ENCODE measurements around the gene XRRA1. TPM values are rescaled to one million over a fixed set of nuclear protein-coding genes. Genes with fewer than 3 reads are reported as not detected.

XRRA1 gene
- total RNA-seq, 1 donor: 9.8 TPM

GRCh38 chr11:74839971-74840370 lies 108.9 kb downstream of the XRRA1 start:
- Histone ChIP-seq H3K4me2 (ENCODE audit: insufficient read depth, low read length) (peak overlapping the region; percentile 4), H3K79me2 (ENCODE audit: insufficient read depth, low read length) (no peaks in the 10 kb centered on the region), H3K4me3 (ENCODE audit: insufficient read depth, low read length) (no peak overlapping the region), H3K27ac (ENCODE audit: low read depth, low read length) (no peak overlapping the region), H3K9me3 (ENCODE audit: low read depth, low read length) (no peaks in the 10 kb centered on the region), H4K20me1 (ENCODE audit: insufficient read depth, low read length) (no peaks in the 10 kb centered on the region), H2AFZ (ENCODE audit: low read length) (no peak overlapping the region), H3K36me3 (ENCODE audit: insufficient read depth, low read length) (peaks cover 63% of the 10 kb centered on the region), H3K27me3 (ENCODE audit: insufficient read depth, low read length) (no peaks in the 10 kb centered on the region), H3K4me1 (ENCODE audit: insufficient read depth, low read length) (peaks cover 6% of the 10 kb centered on the region)
- peak; percentile 68 for DNase-seq (ENCODE audit: insufficient read length, low spot score, missing footprints)
- TF ChIP-seq, protein P1, sequence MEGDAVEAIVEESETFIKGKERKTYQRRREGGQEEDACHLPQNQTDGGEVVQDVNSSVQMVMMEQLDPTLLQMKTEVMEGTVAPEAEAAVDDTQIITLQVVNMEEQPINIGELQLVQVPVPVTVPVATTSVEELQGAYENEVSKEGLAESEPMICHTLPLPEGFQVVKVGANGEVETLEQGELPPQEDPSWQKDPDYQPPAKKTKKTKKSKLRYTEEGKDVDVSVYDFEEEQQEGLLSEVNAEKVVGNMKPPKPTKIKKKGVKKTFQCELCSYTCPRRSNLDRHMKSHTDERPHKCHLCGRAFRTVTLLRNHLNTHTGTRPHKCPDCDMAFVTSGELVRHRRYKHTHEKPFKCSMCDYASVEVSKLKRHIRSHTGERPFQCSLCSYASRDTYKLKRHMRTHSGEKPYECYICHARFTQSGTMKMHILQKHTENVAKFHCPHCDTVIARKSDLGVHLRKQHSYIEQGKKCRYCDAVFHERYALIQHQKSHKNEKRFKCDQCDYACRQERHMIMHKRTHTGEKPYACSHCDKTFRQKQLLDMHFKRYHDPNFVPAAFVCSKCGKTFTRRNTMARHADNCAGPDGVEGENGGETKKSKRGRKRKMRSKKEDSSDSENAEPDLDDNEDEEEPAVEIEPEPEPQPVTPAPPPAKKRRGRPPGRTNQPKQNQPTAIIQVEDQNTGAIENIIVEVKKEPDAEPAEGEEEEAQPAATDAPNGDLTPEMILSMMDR (IDR thresholded peaks at IDR 0.05; ENCODE audit: extremely low read depth, low read depth, low read length): no peak

- Histone ChIP-seq H3K27ac (ENCODE audit: low read depth, low read length) (no peak overlapping the region), H3K36me3 (ENCODE audit: insufficient read depth, low read length) (peaks cover 65% of the 10 kb centered on the region), H3K4me2 (ENCODE audit: insufficient read depth, low read length) (no peak overlapping the region), H3K27me3 (ENCODE audit: insufficient read depth, low read length) (no peaks in the 10 kb centered on the region), H2AFZ (ENCODE audit: low read length) (no peak overlapping the region), H3K4me1 (ENCODE audit: insufficient read depth, low read length) (peaks cover 6% of the 10 kb centered on the region), H3K79me2 (ENCODE audit: insufficient read depth, low read length) (no peaks in the 10 kb centered on the region), H3K9me3 (ENCODE audit: low read depth, low read length) (no peaks in the 10 kb centered on the region), H3K4me3 (ENCODE audit: insufficient read depth, low read length) (no peak overlapping the region), H4K20me1 (ENCODE audit: insufficient read depth, low read length) (no peaks in the 10 kb centered on the region)
- no peak for DNase-seq (ENCODE audit: insufficient read length, low spot score, missing footprints)
- TF ChIP-seq, protein P1 (IDR thresholded peaks at IDR 0.05; ENCODE audit: extremely low read depth, low read depth, low read length): no peak
Measured at GRCh38 chr11:74839446-74839845, 109.4 kb downstream of the XRRA1 start.

GRCh38 chr11:74838188-74838587 lies 110.7 kb downstream of the XRRA1 start:
- Histone ChIP-seq H4K20me1 (ENCODE audit: insufficient read depth, low read length) (no peaks in the 10 kb centered on the region), H3K4me3 (ENCODE audit: insufficient read depth, low read length) (no peak overlapping the region), H3K36me3 (ENCODE audit: insufficient read depth, low read length) (peaks cover 58% of the 10 kb centered on the region), H3K27ac (ENCODE audit: low read depth, low read length) (no peak overlapping the region), H2AFZ (ENCODE audit: low read length) (no peak overlapping the region), H3K79me2 (ENCODE audit: insufficient read depth, low read length) (no peaks in the 10 kb centered on the region), H3K4me2 (ENCODE audit: insufficient read depth, low read length) (no peak overlapping the region), H3K9me3 (ENCODE audit: low read depth, low read length) (no peaks in the 10 kb centered on the region), H3K4me1 (ENCODE audit: insufficient read depth, low read length) (peaks cover 6% of the 10 kb centered on the region), H3K27me3 (ENCODE audit: insufficient read depth, low read length) (no peaks in the 10 kb centered on the region)
- DNase-seq (ENCODE audit: insufficient read length, low spot score, missing footprints): no peak
- TF ChIP-seq, protein P1 (IDR thresholded peaks at IDR 0.05; ENCODE audit: extremely low read depth, low read depth, low read length): no peak

DNA sequence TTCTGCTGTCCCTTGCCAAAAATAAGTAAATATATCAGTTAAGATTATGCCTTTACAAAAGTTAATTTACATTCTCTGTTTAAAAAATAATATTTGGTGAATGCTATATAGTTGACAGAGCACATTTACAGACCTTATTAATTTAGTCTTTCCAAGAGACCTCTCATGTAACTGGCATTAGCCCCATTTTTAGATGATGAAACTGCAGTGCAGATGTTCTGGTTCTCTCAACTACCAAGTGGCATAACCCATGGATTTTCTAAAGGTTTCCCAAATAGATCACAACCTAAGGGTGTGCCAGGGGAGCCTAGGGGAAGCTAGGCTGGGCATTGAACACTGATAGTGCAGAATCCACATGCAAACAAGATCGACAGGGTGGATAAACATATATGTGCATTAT lies 111.7 kb downstream of the XRRA1 start:
- H2AFZ ChIP-seq (ENCODE audit: low read length): no peak overlapping the region
- peaks cover 6% of the 10 kb centered on the region for H3K4me1 ChIP-seq (ENCODE audit: insufficient read depth, low read length)
- DNase-seq (ENCODE audit: insufficient read length, low spot score, missing footprints): no peak
- H3K79me2 ChIP-seq (ENCODE audit: insufficient read depth, low read length): no peaks in the 10 kb centered on the region
- H3K4me3 ChIP-seq (ENCODE audit: insufficient read depth, low read length): no peak overlapping the region
- H3K9me3 ChIP-seq (ENCODE audit: low read depth, low read length): no peaks in the 10 kb centered on the region
- no peak overlapping the region for H3K4me2 ChIP-seq (ENCODE audit: insufficient read depth, low read length)
- no peaks in the 10 kb centered on the region for H4K20me1 ChIP-seq (ENCODE audit: insufficient read depth, low read length)
- peaks cover 48% of the 10 kb centered on the region for H3K36me3 ChIP-seq (ENCODE audit: insufficient read depth, low read length)
- no peak overlapping the region for H3K27ac ChIP-seq (ENCODE audit: low read depth, low read length)
- H3K27me3 ChIP-seq (ENCODE audit: insufficient read depth, low read length): no peaks in the 10 kb centered on the region
- TF ChIP-seq, protein P1 (IDR thresholded peaks at IDR 0.05; ENCODE audit: extremely low read depth, low read depth, low read length): no peak
